Measurements from ENCODE around the gene EEF1E1.

EEF1E1 gene

DNA sequence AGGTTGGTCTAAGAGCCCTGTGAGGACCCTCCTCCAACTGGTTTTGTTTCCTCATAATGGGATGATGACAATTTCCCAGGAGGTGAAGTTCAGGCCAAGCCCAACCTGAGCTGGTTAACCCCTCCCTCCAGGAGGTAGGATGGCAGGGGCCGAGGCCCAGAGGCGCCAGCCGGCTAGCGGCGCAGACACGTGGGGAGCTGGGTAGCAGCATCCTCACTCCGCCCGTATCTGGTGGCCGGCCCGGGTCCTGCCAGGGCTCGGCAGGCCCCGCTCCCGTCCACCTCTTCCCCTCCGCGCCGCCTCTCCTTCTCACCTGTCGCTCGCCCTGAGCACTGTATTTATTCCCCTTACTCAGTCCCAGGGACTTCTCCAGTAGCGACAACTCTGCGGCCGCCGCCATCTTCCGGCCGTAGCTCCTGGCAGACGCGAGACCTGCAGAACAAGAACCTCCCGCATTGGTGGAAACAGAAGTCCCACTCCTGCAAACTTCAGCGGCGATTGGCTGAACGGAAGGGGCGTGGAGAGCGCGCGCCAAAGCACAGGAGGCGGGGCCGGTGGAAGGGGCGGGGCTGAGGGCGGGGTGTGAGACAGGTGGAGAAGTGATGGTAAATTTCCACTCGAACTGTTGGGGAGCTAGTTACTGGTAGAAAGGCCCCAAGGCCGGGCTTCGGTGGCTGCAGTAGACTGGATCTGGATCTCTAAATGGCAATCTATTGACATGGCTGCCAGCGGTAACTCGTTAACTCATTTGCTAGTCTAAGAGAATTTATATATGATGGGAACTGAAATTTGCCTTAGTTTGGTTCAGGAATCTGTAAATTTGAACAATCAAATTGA lies at the start of gene EEF1E1:
TSS of gene EEF1E1 (minus strand) at position 427 of the 837 bp plus-strand sequence. CDS start at position 400, 27 bp downstream.
- peak; percentile 98 to 99 for DNase-seq (ENCODE audit: low read depth in 2 of 2)

DNA sequence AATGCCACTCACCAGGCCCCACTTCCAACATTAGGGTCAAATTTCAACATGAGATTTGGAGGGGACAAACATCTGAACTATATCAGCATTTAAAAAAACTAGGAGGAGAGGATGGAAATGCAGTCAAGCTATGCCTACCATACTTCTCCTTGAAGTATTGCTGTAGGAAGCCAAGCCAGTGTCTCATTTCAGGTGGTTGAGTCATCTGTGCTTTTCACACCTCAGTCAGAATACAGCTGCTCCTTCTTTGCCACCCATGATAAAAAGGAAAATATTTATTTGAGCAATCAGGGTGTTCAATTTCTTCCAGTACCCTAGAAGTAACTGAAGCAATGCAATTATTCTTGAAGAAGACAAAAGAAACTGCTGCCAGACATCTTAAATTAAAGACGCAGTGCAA lies 47.0 kb upstream of the EEF1E1 start:
- DNase-seq (ENCODE audit: low read depth in 2 of 2): no peak

DNA sequence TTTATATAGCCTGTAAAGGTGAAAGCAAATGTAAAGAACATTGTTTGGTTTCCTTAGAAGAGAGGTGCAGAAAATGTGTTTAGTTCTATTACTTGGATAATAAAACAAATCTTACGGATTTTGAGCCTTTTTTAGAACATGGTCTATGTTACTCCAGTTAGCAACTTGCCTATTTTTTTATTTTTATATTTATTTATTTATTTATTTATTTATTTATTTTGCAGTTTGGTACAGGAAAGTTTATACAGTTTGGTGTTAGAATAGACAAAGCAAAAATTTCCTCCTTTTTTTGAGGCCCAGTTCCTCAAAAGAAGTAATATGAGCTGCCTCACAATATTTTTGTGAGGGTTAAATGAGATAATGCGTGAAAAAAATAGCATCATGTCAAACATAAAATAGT lies 41.6 kb upstream of the EEF1E1 start:
- DNase-seq (ENCODE audit: low read depth in 2 of 2): no peak

DNA sequence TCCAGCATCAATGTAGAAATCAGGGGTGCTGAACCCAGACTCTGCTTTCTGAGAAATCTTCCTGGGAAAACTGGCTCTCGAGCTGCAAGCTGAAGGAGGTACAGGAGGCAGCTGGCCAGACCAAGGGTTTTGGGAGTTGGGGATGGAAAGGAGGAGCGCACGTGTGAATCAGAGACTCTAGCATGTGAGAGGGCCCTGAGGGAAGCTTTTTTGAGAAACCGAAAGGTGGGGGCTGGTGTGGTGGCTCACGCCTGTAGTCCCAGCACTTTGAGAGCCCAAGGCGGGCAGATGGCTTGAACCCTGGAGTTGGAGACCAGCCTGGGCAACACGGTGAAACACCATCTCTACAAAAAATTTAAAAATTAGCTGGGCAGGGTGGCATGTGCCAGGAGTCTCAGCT lies 37.1 kb upstream of the EEF1E1 start:
- no peak for DNase-seq (ENCODE audit: low read depth in 2 of 2)

DNA sequence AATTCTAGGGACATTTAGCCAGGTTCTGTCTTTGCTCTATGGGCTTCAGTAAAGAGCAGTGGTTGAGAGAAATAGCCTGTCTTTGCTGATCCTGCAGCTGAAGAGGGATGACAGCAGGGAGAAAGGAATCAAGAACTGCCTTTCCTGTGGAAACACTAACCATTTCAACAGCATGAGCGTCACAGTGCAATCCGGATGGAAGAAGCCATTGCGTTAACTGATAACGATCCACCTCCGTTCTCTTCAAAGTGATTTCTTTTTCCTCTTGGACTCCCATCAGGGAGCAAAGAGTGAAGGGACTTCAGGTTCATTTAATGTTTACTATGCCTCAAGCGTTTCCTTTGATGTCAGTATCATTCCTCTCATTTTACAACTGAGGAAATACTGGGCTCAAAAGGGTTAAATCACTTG lies 35.2 kb upstream of the EEF1E1 start:
- DNase-seq (ENCODE audit: low read depth in 2 of 2): no peak

DNA sequence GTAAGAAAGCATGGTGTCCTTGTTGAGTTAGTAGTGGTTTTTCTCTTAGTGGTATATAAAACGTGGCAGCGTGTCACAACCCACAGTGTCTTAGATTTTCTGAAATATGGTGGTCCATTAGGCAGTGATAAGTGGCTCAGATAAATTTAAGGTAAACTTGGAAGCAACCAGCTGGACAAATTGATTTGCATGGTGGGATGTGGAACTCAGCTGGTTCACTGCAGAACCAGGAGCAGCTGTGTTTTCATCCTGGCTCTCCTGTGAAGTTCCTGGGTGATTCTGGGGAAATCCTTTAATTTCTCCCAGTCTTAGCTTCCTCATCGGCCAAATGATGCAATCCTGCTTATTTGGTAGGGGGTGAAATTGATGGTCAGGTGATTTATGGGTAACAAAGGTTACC lies 32.9 kb upstream of the EEF1E1 start:
- no peak for DNase-seq (ENCODE audit: low read depth in 2 of 2)

DNA sequence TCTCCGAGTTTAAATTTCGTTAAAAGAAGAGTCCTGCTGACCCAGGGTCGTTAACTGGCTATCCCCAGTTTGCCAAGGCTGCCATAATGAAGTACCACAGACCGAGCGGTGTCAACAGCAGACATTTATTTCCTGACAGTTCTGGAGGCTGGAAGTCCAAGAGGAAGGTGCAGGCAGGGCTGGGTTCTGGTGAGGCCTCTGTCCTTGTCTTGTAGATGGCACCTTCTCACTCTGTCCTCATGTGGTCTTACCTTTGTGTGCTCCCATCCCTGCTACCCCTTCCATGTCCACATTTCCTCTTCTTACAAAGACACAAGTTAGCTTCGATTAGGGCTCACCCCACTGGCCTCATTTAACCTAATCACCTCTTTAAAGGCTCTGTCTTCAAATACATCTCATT lies 29.8 kb upstream of the EEF1E1 start:
- no peak for DNase-seq (ENCODE audit: low read depth in 2 of 2)

DNA sequence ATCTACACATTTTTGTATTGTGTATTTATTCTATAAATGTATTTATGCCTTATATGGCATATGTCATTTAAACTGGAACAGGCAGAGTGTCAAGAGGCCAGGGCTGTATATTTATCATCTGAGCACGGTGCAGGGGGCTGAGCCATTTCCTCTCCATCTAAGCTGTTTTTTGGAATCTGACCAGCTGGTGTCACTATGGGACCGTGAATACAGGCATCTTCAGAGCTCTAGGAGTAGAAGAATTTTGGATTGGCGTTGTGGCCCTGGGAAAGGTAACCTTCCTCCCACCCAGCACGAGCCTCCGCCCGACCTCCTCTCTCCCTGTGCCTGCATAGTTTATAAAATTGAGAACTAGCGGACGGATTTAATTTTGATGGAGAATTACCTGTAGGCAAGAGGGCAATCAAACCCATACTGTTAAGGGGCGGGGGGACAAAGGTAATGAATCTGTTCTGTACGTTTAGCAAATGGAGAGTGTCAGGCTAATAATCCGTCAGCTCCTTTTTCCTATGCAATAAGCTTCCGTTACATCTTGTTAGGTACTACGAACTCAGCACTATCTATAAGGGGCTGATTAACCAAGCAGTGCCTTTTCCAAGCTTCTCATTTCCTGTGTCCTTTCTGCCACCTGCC lies 29.0 kb upstream of the EEF1E1 start:
- peak; percentile 8 to 15 for DNase-seq (ENCODE audit: low read depth in 2 of 2)

DNA sequence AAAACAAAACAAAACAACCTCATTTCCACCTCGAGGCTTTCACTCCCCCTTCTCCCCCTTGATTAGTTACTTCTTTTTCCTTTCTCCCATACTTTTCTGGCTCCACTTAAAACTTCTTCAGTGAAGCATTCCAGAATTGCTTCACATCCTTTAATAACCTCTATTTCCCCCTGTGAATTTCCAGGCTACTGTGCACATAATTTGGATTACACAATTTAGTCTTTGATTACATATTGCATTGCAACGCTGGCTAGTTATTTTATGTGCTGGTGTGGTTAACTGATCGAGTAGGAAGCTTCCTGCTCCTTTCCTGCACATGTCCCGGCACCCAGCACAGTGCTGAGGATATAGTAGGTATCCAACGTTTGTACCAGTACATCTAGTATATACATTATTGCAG lies 28.1 kb upstream of the EEF1E1 start:
- DNase-seq (ENCODE audit: low read depth in 2 of 2): no peak

DNA sequence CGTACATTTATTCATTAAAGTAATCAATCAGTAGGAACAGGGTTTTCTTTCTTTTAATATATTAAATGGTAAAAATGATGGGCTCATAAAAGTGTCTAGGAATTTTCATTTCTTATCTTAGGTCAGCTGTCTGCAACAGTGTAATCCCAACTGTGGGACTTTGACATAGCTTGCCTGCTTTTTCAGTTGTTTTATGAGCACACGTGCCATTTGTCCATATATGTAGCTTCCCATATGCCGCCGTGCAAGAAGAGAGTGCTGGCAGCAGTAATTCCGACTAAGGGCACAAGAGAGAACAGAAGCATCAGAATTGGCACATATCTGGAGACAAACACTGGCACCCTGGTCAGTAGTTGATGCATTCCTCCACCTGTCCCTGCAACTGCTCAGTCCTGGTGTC lies 20.9 kb upstream of the EEF1E1 start:
- no peak for DNase-seq (ENCODE audit: low read depth in 2 of 2)

DNA sequence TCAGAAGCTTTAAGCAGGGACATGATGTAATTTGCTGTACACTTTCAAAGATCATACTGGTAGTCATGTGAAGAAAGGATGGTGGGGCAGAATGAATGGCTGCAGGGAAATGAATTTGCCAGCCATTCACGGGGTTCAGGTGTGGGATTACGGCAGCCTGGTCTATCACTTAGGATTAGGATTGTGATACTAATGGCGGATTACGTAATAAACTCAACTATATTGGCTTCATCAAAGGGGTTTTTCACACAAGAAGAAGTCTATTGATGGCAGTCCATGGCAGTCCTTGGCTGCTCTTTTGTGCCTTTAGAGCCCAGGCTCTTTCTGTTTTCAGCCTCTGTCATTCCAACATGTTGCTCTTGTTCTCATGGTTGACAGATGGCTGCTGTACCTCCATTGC lies 12.6 kb upstream of the EEF1E1 start:
- no peak for DNase-seq (ENCODE audit: low read depth in 2 of 2)

DNA sequence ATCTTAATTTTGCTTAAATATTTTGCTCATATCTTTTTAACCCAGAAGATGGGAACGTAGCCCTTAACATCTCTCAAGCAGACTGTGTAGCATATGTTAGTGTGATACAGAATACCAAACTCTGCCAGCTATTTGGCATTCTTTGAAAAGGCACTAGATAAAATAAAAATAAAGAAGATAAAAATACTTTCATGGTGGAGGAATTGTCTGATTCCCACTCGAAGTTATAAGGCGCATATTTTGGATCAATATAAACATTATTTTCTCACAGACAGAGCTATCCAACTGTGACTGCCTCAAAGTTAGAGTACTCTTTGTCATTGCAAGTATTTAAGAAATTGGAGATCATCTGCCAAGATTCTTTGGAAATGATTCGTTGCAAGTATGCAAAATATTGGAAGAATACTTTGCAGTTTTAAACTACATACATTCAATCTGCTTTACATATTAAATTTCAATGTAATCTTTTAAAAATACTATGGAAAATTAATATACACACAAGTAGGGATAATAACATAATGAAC lies 10.8 kb upstream of the EEF1E1 start:
- DNase-seq (ENCODE audit: low read depth in 2 of 2): no peak

DNA sequence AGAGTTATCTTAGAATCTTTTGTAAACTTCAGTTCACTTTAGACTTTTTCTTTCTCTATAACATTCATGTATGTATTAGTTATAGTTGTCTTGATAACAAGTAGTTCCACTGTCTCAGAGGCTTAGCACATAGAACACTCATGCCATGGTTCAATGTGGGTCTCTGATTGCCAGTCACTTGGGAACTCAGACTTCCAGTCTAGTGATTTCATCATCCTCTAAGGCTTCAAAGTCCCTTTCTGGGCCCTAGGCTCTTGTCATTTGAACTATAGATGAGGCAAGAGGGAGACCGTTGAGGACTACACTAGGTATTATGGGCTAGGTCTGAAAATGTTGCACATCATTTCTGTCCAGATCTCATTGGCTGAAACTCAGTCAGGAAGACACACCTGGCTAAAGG lies 8.4 kb upstream of the EEF1E1 start:
- DNase-seq (ENCODE audit: low read depth in 2 of 2): no peak

DNA sequence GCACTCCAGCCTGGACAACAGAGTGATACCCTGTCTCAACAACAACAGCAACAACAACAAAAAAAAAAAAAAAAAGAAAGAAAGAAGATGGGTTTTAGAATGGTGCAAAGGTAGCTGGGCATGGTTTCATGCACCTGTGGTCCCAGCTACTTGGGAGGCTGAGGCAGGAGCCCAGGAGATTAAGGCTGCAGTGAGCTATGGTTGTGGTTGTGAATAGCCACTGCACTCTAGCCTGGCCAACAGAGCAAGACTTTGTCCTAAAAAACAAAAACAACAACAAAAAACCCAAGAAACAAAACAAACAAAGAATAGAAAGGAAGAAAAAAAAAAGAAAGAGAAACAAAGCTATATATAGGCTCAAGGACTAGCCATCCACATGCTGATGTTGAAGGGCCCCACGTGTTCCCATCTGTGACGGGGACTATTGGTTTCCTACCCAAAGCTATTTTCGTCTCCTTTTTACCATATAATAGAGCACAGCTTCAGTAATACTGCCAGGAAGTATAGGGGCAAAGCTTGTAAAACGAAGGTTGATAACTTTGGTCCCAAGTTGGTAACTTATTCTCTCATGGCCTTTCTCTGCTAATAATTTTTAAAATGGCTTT lies 7.9 kb upstream of the EEF1E1 start:
- no peak for DNase-seq (ENCODE audit: low read depth in 2 of 2)

DNA sequence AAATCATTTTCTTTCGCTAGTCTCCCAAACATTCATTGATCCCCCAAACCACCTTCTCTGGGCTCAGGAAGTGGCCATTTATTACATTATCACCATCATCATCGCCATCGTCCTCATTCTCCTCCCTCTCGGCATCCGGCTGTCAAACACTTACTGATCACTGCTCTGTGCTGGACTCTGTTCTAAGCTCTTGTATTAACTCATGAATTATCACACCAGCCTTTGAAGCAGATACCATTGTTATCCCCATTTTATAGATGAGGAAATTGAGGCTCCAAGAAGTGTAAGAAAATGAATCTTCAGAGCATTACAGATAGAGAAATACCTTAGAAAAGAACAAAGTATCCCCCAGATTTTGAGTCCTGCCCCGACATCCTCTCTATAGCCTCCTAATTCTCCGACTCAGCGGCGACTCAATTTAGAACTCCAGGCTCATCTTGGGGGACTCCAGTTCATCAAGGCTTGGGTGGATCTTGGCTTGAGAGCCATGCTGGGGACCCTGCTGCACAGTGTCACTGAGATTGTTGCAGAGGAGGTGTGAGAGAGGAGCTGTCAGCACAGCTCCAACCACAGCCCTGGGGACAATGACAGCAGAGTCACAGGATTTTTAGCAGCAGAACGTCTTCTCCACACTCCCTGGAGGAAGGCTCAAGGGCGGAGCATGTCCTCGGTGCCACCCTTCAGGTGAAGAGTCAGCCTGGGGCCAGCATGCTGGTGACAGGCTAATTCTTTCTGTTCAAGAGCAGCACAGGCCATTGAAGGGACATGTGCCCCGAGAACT lies 6.6 kb upstream of the EEF1E1 start:
- DNase-seq (ENCODE audit: low read depth in 2 of 2): no peak

DNA sequence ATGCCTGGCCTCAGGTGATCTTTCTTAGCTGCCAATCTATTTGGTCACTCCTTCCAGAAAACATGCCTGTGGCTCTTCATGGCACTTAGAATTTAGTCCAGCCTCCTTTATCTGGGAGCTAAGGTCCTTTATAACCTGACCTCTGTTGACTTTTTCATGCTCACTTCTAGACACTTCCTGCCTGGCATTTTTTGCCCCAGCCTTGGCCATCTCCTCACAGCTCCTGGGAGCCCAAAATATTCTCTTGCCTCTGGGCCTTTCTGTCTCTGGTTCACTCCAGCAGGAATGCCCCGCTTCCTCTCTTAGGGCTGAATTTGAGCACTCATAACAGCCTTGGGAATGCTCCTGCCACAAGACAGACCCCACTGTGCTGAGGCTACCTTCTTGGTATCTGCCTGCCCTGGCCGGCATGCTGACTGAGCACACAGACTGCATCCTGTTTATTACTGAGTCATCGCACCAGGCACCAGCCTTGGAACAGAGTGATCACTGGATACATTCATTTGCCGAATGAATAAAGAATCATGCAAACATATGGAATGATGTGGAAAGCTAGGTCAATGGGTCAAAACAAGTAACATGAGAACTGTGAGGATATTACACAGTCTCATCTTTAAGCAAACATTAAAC lies 5.8 kb upstream of the EEF1E1 start:
- DNase-seq (ENCODE audit: low read depth in 2 of 2): no peak

DNA sequence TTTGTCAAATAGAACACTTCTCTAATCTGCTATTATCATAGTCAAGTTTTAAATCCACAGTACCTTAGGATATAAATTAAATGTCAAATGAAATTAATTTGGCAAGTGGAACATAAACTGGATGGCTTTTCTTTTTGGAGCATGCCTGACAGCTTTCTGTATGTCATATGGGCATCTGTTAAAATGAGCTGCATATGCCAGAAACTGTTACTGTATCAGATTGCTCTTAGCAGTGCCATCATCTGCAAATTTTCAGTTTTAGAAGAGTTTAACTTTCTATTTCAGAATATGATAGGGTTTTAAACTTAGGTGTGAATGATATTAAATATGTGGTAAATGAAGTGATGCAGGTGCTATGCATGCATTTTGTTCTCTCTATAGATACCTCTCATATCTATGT lies 3.4 kb upstream of the EEF1E1 start:
- DNase-seq (ENCODE audit: low read depth in 2 of 2): no peak

DNA sequence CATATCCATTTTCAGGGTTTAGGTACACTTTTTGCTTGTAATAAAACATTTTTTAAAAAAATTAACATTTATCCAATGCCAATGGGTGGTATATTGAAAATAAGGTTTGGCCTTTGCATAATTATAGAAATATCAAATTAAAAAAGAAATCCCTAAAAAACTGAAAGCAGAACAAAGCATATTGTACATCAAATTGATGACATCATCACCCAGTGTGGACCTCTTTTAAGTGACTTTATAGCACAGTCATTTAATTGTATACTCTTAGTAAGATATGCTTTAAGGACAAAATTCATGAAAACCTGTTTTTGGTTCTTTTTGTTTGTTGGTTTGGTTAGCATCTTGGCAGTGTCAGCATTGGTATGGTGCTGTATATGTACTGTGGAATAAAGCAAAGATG lies 1.4 kb upstream of the EEF1E1 start:
- no peak for DNase-seq (ENCODE audit: low read depth in 2 of 2)

DNA sequence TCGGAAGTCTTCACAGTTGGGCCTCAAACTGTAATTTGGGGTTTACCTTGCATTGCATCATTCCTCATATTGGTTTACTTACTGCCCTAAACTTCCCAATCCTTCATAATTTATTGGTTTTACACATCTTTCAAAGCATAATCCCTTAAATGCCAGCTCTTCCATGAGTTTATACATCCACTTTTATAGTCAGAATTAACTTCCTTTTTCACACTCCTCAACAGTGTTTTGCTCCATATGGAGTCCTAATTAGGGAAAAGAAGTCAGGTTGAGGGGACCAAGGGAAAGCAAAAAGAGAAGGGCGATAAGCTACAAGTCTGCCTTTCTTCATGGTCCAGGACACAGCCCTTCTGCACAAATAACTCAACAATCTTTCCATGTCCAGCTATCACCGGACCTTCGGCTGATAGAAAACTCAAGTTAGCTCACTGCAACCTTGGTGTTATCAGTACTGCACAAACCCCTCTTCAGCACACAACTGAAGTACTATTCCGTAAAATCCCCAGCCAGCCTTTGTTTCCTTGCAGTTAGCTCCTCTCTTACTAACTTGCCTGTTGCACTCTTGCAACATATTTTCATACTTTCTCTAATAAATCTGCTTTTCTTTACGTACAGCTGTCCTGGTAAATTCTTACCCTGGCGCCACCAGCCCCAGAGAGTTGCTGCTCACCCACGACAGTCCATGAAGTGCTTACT lies 2.0 kb downstream of the EEF1E1 start:
- DNase-seq (ENCODE audit: low read depth in 2 of 2): no peak

DNA sequence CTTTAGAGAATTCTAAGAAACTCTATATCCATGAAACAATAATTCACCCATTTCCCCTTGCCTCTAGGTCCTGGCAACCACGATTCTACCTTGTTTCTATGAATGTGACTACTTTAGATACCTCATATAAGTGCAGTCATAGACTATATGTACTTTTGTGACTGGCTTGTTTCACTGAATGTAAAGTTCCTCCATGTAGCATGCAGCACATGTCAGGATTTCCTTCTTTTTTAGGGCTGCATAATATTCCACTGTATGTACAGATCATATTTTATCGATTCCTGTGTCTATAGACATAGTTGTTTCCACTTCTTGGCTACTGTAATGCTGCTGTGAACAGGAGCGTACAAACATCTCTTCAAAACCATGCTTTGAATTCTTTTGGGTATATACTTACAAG lies 11.7 kb downstream of the EEF1E1 start:
- DNase-seq (ENCODE audit: low read depth in 2 of 2): no peak

DNA sequence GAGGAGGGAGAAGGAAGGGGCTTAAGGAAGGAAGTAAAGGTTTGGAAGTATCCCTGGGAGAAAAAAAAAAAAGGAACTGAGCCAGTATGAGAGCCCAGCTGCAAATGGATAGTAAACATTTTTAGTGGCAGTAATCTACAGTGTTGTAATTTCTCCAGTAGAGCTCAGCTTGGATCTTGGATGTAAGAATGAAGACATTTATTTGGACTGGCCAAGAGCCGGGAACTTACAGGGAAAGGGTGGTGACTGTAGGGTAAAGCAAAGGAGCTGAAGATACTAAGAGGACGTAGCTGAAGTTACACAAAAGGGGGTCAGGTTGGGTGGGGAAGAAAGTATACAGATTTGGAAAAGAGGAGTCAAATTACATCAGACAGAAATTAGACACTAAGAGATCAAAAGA lies 13.5 kb downstream of the EEF1E1 start:
- DNase-seq (ENCODE audit: low read depth in 2 of 2): no peak
